ENCODE results near the gene LHX4. TPM values are rescaled to one million over a fixed set of nuclear protein-coding genes. Genes with fewer than 3 reads are reported as not detected.

LHX4 gene
- total and polyA plus RNA-seq, 2 of the 13 experiments (the other 11 are each of a cell fraction or from before 2014, with no cell fraction given) = 0.03 to 0.07 TPM

- TF ChIP-seq, protein P1, sequence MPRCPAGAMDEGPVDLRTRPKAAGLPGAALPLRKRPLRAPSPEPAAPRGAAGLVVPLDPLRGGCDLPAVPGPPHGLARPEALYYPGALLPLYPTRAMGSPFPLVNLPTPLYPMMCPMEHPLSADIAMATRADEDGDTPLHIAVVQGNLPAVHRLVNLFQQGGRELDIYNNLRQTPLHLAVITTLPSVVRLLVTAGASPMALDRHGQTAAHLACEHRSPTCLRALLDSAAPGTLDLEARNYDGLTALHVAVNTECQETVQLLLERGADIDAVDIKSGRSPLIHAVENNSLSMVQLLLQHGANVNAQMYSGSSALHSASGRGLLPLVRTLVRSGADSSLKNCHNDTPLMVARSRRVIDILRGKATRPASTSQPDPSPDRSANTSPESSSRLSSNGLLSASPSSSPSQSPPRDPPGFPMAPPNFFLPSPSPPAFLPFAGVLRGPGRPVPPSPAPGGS (CRISPR knock-in tag; IDR thresholded peaks at IDR 0.05) = no peak
- TF ChIP-seq HCFC1 (IDR thresholded peaks at IDR 0.05; ENCODE audit: low read depth, low read length) (no peak), ZNF713 (CRISPR knock-in tag; IDR thresholded peaks at IDR 0.05) (no peak), ZNF235 (CRISPR knock-in tag; IDR thresholded peaks at IDR 0.05; ENCODE audit: borderline replicate concordance) (no peak), GMEB2 (CRISPR knock-in tag; IDR thresholded peaks at IDR 0.05; ENCODE audit: low read depth) (no peak), ZNF644 (CRISPR knock-in tag; IDR thresholded peaks at IDR 0.05; ENCODE audit: low read depth) (0 out of 2 replicates have a peak, but pooled peaks have one; percentile 16), ZNF275 (CRISPR knock-in tag; IDR thresholded peaks at IDR 0.05; ENCODE audit: borderline replicate concordance) (no peak), ZNF407 (CRISPR knock-in tag; IDR thresholded peaks at IDR 0.05; ENCODE audit: not compliant biosample characterization) (no peak), ZNF572 (CRISPR knock-in tag; IDR thresholded peaks at IDR 0.05) (no peak), MXD4 (CRISPR knock-in tag; IDR thresholded peaks at IDR 0.05) (no peak), ZSCAN29 (CRISPR knock-in tag; conservative IDR thresholded peaks at IDR 0.05) (no peak)
- TF ChIP-seq, protein P2, sequence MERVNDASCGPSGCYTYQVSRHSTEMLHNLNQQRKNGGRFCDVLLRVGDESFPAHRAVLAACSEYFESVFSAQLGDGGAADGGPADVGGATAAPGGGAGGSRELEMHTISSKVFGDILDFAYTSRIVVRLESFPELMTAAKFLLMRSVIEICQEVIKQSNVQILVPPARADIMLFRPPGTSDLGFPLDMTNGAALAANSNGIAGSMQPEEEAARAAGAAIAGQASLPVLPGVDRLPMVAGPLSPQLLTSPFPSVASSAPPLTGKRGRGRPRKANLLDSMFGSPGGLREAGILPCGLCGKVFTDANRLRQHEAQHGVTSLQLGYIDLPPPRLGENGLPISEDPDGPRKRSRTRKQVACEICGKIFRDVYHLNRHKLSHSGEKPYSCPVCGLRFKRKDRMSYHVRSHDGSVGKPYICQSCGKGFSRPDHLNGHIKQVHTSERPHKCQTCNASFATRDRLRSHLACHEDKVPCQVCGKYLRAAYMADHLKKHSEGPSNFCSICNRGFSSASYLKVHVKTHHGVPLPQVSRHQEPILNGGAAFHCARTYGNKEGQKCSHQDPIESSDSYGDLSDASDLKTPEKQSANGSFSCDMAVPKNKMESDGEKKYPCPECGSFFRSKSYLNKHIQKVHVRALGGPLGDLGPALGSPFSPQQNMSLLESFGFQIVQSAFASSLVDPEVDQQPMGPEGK (CRISPR knock-in tag; IDR thresholded peaks at IDR 0.05) = peak; percentile 86; the same call in 1 of the 2 replicates
- TF ChIP-seq, protein P3, sequence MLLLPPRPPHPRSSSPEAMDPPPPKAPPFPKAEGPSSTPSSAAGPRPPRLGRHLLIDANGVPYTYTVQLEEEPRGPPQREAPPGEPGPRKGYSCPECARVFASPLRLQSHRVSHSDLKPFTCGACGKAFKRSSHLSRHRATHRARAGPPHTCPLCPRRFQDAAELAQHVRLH (CRISPR knock-in tag; IDR thresholded peaks at IDR 0.05; ENCODE audit: borderline replicate concordance, low read depth) = no peak
These were observed 23.8 kb downstream of the LHX4 start (continued) for GRCh38 chr1:180253585-180254495.
